ENCODE measurements around the gene MACROH2A1. TPM values are rescaled to one million over a fixed set of nuclear protein-coding genes. Genes with fewer than 3 reads are reported as not detected.

Gene MACROH2A1
- total and polyA plus RNA-seq, 10 of the 15 experiments (the other 5 are each of a cell fraction or from before 2014, with no cell fraction given), result 45.7 to 230 (median 196) TPM

DNA sequence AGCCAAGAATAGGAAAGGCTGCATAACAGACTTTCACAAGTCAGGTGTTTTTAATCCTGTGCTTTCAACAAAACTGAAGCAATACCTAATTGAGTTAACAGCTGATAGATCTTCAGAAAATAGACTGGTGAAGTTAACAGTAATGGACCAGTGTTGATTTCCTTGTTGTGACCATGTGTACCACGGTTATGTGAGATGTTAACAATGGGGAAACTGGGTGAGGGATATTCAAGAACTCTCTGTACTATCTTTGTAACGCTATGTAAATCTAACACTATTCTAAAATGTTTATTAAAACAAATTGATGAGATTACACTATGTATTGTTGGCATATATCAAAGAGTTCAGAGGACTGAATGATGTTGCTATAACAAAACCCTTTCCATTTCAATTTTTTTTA, 36.9 kb downstream of the MACROH2A1 start:
- CTCF ChIA-PET, result no interaction called here

More for the DNA sequence above, 36.9 kb downstream of the MACROH2A1 start:
- Histone ChIP-seq H4K20me1 (ENCODE audit: control insufficient read depth, insufficient read depth) (no peaks in the 10 kb centered on the region), H3K36me3 (ENCODE audit: control insufficient read depth in 2 of 2, insufficient read depth in 2 of 2, low read length in 1 of 2) (peaks cover 16 to 25% of the 10 kb centered on the region in 2 experiments), H3K4me1 (ENCODE audit: control insufficient read depth, insufficient read depth, low read length) (no peaks in the 10 kb centered on the region; the same call in 1 of the 2 replicates), H3K27ac (ENCODE audit: control insufficient read depth, insufficient read depth) (no peak overlapping the region), H3K9ac (ENCODE audit: control insufficient read depth, insufficient read depth, low read length) (no peak overlapping the region), H3K4me2 (ENCODE audit: control insufficient read depth, insufficient read depth) (no peak overlapping the region), H3K79me2 (ENCODE audit: control insufficient read depth, insufficient read depth, low read length) (no peaks in the 10 kb centered on the region), H2AFZ (ENCODE audit: control insufficient read depth, low read depth, low read length) (no peak overlapping the region), H3K27me3 (replicated peaks in 1 of 2; ENCODE audit: control insufficient read depth in 2 of 2, insufficient read depth in 2 of 2, low read length in 1 of 2) (no peaks in the 10 kb centered on the region), H3K4me3 (no peak overlapping the region), H3K9me3 (replicated peaks; ENCODE audit: control insufficient read depth, insufficient read depth, low read length) (no peaks in the 10 kb centered on the region)
- TF ChIP-seq RB1 (IDR thresholded peaks at IDR 0.05; ENCODE audit: borderline replicate concordance), result no peak
- TF ChIP-seq SIX5 (IDR thresholded peaks at IDR 0.05; ENCODE audit: low read depth, low read length, severe bottlenecking), result no peak
- TF ChIP-seq, protein P1, sequence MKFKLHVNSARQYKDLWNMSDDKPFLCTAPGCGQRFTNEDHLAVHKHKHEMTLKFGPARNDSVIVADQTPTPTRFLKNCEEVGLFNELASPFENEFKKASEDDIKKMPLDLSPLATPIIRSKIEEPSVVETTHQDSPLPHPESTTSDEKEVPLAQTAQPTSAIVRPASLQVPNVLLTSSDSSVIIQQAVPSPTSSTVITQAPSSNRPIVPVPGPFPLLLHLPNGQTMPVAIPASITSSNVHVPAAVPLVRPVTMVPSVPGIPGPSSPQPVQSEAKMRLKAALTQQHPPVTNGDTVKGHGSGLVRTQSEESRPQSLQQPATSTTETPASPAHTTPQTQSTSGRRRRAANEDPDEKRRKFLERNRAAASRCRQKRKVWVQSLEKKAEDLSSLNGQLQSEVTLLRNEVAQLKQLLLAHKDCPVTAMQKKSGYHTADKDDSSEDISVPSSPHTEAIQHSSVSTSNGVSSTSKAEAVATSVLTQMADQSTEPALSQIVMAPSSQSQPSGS (IDR thresholded peaks at IDR 0.05; ENCODE audit: low read length), result no peak
- no peak for TF ChIP-seq STAT3 (IDR thresholded peaks at IDR 0.05; ENCODE audit: low read depth, low read length)
- TF ChIP-seq, protein P2, sequence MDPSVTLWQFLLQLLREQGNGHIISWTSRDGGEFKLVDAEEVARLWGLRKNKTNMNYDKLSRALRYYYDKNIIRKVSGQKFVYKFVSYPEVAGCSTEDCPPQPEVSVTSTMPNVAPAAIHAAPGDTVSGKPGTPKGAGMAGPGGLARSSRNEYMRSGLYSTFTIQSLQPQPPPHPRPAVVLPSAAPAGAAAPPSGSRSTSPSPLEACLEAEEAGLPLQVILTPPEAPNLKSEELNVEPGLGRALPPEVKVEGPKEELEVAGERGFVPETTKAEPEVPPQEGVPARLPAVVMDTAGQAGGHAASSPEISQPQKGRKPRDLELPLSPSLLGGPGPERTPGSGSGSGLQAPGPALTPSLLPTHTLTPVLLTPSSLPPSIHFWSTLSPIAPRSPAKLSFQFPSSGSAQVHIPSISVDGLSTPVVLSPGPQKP (IDR thresholded peaks at IDR 0.05; ENCODE audit: low read depth, low read length), result no peak
- TF ChIP-seq NR2C1 (IDR thresholded peaks at IDR 0.05), result no peak
- no peak for TF ChIP-seq CBFB (IDR thresholded peaks at IDR 0.05; ENCODE audit: low read depth)
- TF ChIP-seq CHD1 (IDR thresholded peaks at IDR 0.05; ENCODE audit: low read depth, low read length), result no peak
- no peak for TF ChIP-seq SIN3A (IDR thresholded peaks at IDR 0.05; ENCODE audit: low read depth, low read length)
- TF ChIP-seq ZNF24 (IDR thresholded peaks at IDR 0.05), result no peak
- TF ChIP-seq GATAD2B (conservative IDR thresholded peaks at IDR 0.05; ENCODE audit: low read depth), result no peak
- TF ChIP-seq, protein P3, sequence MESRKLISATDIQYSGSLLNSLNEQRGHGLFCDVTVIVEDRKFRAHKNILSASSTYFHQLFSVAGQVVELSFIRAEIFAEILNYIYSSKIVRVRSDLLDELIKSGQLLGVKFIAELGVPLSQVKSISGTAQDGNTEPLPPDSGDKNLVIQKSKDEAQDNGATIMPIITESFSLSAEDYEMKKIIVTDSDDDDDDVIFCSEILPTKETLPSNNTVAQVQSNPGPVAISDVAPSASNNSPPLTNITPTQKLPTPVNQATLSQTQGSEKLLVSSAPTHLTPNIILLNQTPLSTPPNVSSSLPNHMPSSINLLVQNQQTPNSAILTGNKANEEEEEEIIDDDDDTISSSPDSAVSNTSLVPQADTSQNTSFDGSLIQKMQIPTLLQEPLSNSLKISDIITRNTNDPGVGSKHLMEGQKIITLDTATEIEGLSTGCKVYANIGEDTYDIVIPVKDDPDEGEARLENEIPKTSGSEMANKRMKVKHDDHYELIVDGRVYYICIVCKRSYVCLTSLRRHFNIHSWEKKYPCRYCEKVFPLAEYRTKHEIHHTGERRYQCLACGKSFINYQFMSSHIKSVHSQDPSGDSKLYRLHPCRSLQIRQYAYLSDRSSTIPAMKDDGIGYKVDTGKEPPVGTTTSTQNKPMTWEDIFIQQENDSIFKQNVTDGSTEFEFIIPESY (IDR thresholded peaks at IDR 0.05), result no peak
- TF ChIP-seq, protein P4, sequence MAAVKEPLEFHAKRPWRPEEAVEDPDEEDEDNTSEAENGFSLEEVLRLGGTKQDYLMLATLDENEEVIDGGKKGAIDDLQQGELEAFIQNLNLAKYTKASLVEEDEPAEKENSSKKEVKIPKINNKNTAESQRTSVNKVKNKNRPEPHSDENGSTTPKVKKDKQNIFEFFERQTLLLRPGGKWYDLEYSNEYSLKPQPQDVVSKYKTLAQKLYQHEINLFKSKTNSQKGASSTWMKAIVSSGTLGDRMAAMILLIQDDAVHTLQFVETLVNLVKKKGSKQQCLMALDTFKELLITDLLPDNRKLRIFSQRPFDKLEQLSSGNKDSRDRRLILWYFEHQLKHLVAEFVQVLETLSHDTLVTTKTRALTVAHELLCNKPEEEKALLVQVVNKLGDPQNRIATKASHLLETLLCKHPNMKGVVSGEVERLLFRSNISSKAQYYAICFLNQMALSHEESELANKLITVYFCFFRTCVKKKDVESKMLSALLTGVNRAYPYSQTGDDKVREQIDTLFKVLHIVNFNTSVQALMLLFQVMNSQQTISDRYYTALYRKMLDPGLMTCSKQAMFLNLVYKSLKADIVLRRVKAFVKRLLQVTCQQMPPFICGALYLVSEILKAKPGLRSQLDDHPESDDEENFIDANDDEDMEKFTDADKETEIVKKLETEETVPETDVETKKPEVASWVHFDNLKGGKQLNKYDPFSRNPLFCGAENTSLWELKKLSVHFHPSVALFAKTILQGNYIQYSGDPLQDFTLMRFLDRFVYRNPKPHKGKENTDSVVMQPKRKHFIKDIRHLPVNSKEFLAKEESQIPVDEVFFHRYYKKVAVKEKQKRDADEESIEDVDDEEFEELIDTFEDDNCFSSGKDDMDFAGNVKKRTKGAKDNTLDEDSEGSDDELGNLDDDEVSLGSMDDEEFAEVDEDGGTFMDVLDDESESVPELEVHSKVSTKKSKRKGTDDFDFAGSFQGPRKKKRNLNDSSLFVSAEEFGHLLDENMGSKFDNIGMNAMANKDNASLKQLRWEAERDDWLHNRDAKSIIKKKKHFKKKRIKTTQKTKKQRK (IDR thresholded peaks at IDR 0.05; ENCODE audit: low read depth, low read length), result no peak
- TF ChIP-seq GABPA (IDR thresholded peaks at IDR 0.05; ENCODE audit: low read depth), result no peak
- BruUV-seq (replicated peaks), result no TSS peak
- intact Hi-C loops (cut with micrococcal nuclease; ENCODE audit: unreplicated experiment) (no loop called here), in situ Hi-C loops (cut with MboI) (no loop called here)
- ChIA-PET POLR2A (no interaction called here), SMC1A (ENCODE audit: uncharacterized antibody, unreplicated experiment) (no interaction called here), RAD21 (ENCODE audit: unreplicated experiment) (no interaction called here)
- no peak for FAIRE-seq
- DNase-seq (ENCODE audit: low read depth, low spot score), result no peak
- ATAC-seq, result no peak
- 98% methylated on average over 2 of the region's 2 CpGs for WGBS (ENCODE audit: insufficient coverage, insufficient replicate concordance, low lambda C conversion rate, missing lambda C conversion rate)
